ENCODE measurements around the gene EBF3. TPM values are rescaled to one million over a fixed set of nuclear protein-coding genes. Genes with fewer than 3 reads are reported as not detected.

EBF3 gene
- total and polyA plus RNA-seq, 2 donors (not counting 3 experiments of a cell fraction or from before 2014, with no cell fraction given): 0.92 to 2.7 TPM

DNA sequence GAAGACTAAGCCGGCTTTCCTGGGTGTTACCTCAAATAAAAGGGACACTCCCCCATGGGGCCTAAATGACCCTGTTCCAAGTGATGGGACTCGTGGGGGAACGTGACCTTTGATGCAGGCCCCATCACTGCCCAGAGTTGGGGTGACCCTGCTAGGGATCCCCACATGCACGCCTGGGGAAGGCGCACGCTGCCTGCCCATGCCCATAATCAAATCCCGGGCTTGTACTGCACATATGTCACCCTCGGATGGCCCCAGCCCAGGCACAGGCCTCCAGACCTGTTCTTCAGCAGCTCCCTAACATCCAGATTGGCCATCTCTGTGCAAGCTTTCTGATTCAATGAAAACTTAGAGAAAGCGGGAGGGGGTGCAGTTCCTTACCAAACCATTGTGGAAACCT lies 14.7 kb downstream of the EBF3 start:
- Histone ChIP-seq H3K4me3 (replicated peaks in 1 of 3; ENCODE audit: insufficient read depth in 1 of 3, low read depth in 1 of 3, low read length in 3 of 3) (no peak overlapping the region), H3K27ac (ENCODE audit: insufficient read depth, low read depth, low read length) (peak overlapping the region; percentile 20), H2AFZ (ENCODE audit: low read depth, low read length) (no peak overlapping the region), H3K9ac (replicated peaks; ENCODE audit: extremely low read depth, insufficient read depth, low read length) (no peak overlapping the region), H3K36me3 (ENCODE audit: control insufficient read depth in 2 of 2, extremely low read depth in 1 of 2, insufficient read depth in 2 of 2, low read length in 2 of 2) (no peaks in the 10 kb centered on the region), H3K4me2 (ENCODE audit: insufficient read depth, low read length) (peak overlapping the region; percentile 6), H4K20me1 (replicated peaks; ENCODE audit: control insufficient read depth, extremely low read depth, insufficient read depth, low read length) (no peaks in the 10 kb centered on the region), H3K9me3 (replicated peaks; ENCODE audit: control insufficient read depth, insufficient read depth, low read length) (no peaks in the 10 kb centered on the region), H3K4me1 (ENCODE audit: control insufficient read depth, extremely low read depth, insufficient read depth, low read length) (peaks cover 4% of the 10 kb centered on the region), H3K79me2 (ENCODE audit: control insufficient read depth, insufficient read depth, low read length) (no peaks in the 10 kb centered on the region), H3K27me3 (ENCODE audit: control insufficient read depth in 2 of 2, insufficient read depth in 2 of 2, low read length in 2 of 2) (no peaks in the 10 kb centered on the region), H3K9me1 (replicated peaks; ENCODE audit: control insufficient read depth, extremely low read depth, insufficient read depth, low read length) (no peaks in the 10 kb centered on the region)
- ChIA-PET CTCF (no interaction called here), POLR2A (no interaction called here)
- no peak for FAIRE-seq
- DNase-seq (ENCODE audit: low read depth, low spot score): no peak
- BruUV-seq (replicated peaks): no TSS peak
- dilution Hi-C loops (cut with MboI; ENCODE audit: extremely low pct_ligation_motif_present, low sequenced_read_pairs): no loop called here
- TF ChIP-seq FOS (IDR thresholded peaks at IDR 0.05; ENCODE audit: borderline replicate concordance, insufficient read depth, low read length) (no peak), GATA2 (IDR thresholded peaks at IDR 0.05; ENCODE audit: insufficient read depth, insufficient read length, low read depth, low read length) (no peak), CTCF (IDR thresholded peaks at IDR 0.05; ENCODE audit: extremely low read depth in 1 of 2, insufficient read depth in 1 of 2, low read depth in 1 of 2, low read length in 2 of 2) (no peak), POLR2A (IDR thresholded peaks at IDR 0.05; ENCODE audit: low read depth, low read length) (no peak)
- intact Hi-C loops (cut with micrococcal nuclease): no loop called here

GRCh38 chr10:129946859-129947258 lies 17.2 kb downstream of the EBF3 start:
- Histone ChIP-seq H3K9me3 (replicated peaks; ENCODE audit: control insufficient read depth, insufficient read depth, low read length) (no peaks in the 10 kb centered on the region), H3K4me1 (ENCODE audit: control insufficient read depth, extremely low read depth, insufficient read depth, low read length) (peaks cover 4% of the 10 kb centered on the region), H3K9ac (replicated peaks; ENCODE audit: extremely low read depth, insufficient read depth, low read length) (no peak overlapping the region), H3K27ac (ENCODE audit: insufficient read depth, low read depth, low read length) (no peak overlapping the region), H2AFZ (ENCODE audit: low read depth, low read length) (no peak overlapping the region), H3K27me3 (ENCODE audit: control insufficient read depth in 2 of 2, insufficient read depth in 2 of 2, low read length in 2 of 2) (no peaks in the 10 kb centered on the region), H3K4me2 (ENCODE audit: insufficient read depth, low read length) (no peak overlapping the region), H3K36me3 (ENCODE audit: control insufficient read depth in 2 of 2, extremely low read depth in 1 of 2, insufficient read depth in 2 of 2, low read length in 2 of 2) (no peaks in the 10 kb centered on the region), H3K79me2 (ENCODE audit: control insufficient read depth, insufficient read depth, low read length) (no peaks in the 10 kb centered on the region), H3K9me1 (replicated peaks; ENCODE audit: control insufficient read depth, extremely low read depth, insufficient read depth, low read length) (no peaks in the 10 kb centered on the region), H3K4me3 (replicated peaks in 1 of 3; ENCODE audit: insufficient read depth in 1 of 3, low read depth in 1 of 3, low read length in 3 of 3) (no peak overlapping the region), H4K20me1 (replicated peaks; ENCODE audit: control insufficient read depth, extremely low read depth, insufficient read depth, low read length) (no peaks in the 10 kb centered on the region)
- FAIRE-seq (no peak), DNase-seq (ENCODE audit: low read depth, low spot score) (no peak)
- CTCF ChIA-PET: no interaction called here
- dilution Hi-C loops (cut with MboI; ENCODE audit: extremely low pct_ligation_motif_present, low sequenced_read_pairs) (no loop called here), intact Hi-C loops (cut with micrococcal nuclease) (no loop called here)
- BruUV-seq (replicated peaks): no TSS peak
- TF ChIP-seq GATA2 (IDR thresholded peaks at IDR 0.05; ENCODE audit: insufficient read depth, insufficient read length, low read depth, low read length) (no peak), EZH2 (IDR thresholded peaks at IDR 0.05; ENCODE audit: borderline replicate concordance, low read depth, low read length, severe bottlenecking) (no peak), CTCF (IDR thresholded peaks at IDR 0.05; ENCODE audit: extremely low read depth in 1 of 2, insufficient read depth in 1 of 2, low read depth in 1 of 2, low read length in 2 of 2) (no peak), MYC (IDR thresholded peaks at IDR 0.05; ENCODE audit: low read depth, low read length) (no peak), FOS (IDR thresholded peaks at IDR 0.05; ENCODE audit: borderline replicate concordance, insufficient read depth, low read length) (no peak), POLR2A (IDR thresholded peaks at IDR 0.05; ENCODE audit: low read depth, low read length) (no peak), JUN (IDR thresholded peaks at IDR 0.05; ENCODE audit: borderline replicate concordance, insufficient read depth, insufficient read length, low read depth) (no peak), POLR2AphosphoS5 (IDR thresholded peaks at IDR 0.05; ENCODE audit: insufficient read depth, low read depth, low read length) (no peak)
- TF ChIP-seq, protein P1, sequence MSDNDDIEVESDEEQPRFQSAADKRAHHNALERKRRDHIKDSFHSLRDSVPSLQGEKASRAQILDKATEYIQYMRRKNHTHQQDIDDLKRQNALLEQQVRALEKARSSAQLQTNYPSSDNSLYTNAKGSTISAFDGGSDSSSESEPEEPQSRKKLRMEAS (IDR thresholded peaks at IDR 0.05; ENCODE audit: insufficient read depth, insufficient read length): no peak
- POLR2A ChIA-PET: no interaction called here
